Esophagus muscularis mucosa (tissue), 4 donors: ENCODE results near the gene GABRA5. TPM values are rescaled to one million over a fixed set of nuclear protein-coding genes. Genes with fewer than 3 reads are reported as not detected.

Experiments
- DNase-seq: peaks from one replicate; pipeline ENCODE4 v3.0.0-alpha.2; 2017; ENCODE audit errors: extremely low spot score
- H3K27ac ChIP-seq, 4 donors: fragments of 200-600 bp; sonication (generic); replicated peaks in 1 of 4; 1 replicate in 3 of 4; 2 replicates in 1 of 4; pipeline ENCODE4 v1.5.1; 2016 to 2019; ENCODE audit warnings: mild to moderate bottlenecking in 1 of 4
- H3K27me3 ChIP-seq, 4 donors: fragments of 200-600 bp; sonication (generic); one replicate each; pipeline versions ENCODE4 v1.5.1 to v1.6.0; 2016 to 2019
- H3K36me3 ChIP-seq, 4 donors: fragments of 200-600 bp; sonication (generic); one replicate each; pipeline ENCODE4 v1.5.1; 2016 to 2019
- H3K4me1 ChIP-seq, 4 donors: fragments of 200-600 bp; sonication (generic); one replicate each; pipeline ENCODE4 v1.5.1; 2016 to 2019
- H3K4me3 ChIP-seq, 4 donors: fragments of 200-600 bp; sonication (generic); 1 replicate in 2 of 4; 2 replicates in 2 of 4; pipeline ENCODE4 v1.5.1; 2016 to 2019; ENCODE audit warnings: mild to moderate bottlenecking in 4 of 4, moderate library complexity in 1 of 4
- H3K9me3 ChIP-seq, 4 donors: fragments of 200-600 bp; sonication (generic); 1 replicate in 3 of 4; 2 replicates in 1 of 4; pipeline ENCODE4 v1.5.1; 2016 to 2019
- CTCF ChIP-seq, 3 experiments: fragments of 200-600 bp in 2 of 3; fragments of 450-650 bp in 1 of 3; sonication (generic) in 2 of 3; IDR thresholded peaks; one replicate each; pipeline ENCODE4 v1.5.1; 2017 to 2019; ENCODE audit warnings: antibody characterized with exemption in 3 of 3, mild to moderate bottlenecking in 2 of 3, moderate library complexity in 1 of 3
- EP300 ChIP-seq: sonication (generic); formaldehyde crosslinking; IDR thresholded peaks from one replicate; pipeline ENCODE4 v1.6.1; 2017; ENCODE audit warnings: antibody characterized with exemption
- POLR2A ChIP-seq: fragments of 450-650 bp; IDR thresholded peaks from one replicate; pipeline ENCODE4 v1.6.1; 2017; ENCODE audit warnings: antibody characterized with exemption, moderate library complexity, mild to moderate bottlenecking, low read depth
- POLR2AphosphoS5 ChIP-seq, 2 donors: sonication (generic); formaldehyde crosslinking; IDR thresholded peaks; one replicate each; pipeline ENCODE4 v1.6.1; 2017; ENCODE audit warnings: antibody characterized with exemption in 2 of 2
- WGBS: methylation state at CpG from one replicate; pipeline ENCODE4 v1.1.5; 2018; 5-methylcytosine and 5-hydroxymethylcytosine counted together
- intact Hi-C: fragments of 100-400 bp; cut with DNase I; formaldehyde crosslinking; loops from one replicate; pipeline ENCODE4 v1.15.1; 2023
- total RNA-seq, 4 donors: library from RNA; depleted of rRNA; stranded (reverse); fragments of >200 nt; gene quantifications; one replicate each; pipeline versions ENCODE4 v1.1.0 to v1.2.1, GENCODE V29; 2016

Gene GABRA5
- total RNA-seq, 4 donors from 2014 or later = 10.3 to 103 (median 38.0) TPM

- Histone ChIP-seq H3K27ac (no peak overlapping the region), H3K36me3 (peaks cover 0 to 20% (median 2%) of the 10 kb centered on the region in 4 donors), H3K4me1 (peaks cover 0 to 36% (median 12%) of the 10 kb centered on the region in 4 donors), H3K4me3 (no peak overlapping the region), H3K9me3 (no peaks in the 10 kb centered on the region), H3K27me3 (peaks cover 0 to 5% (median 0%) of the 10 kb centered on the region in 4 donors)
- WGBS = 76% methylated on average over 4 of the region's 4 CpGs
- no peak for TF ChIP-seq EP300
- TF ChIP-seq POLR2A = no peak
- TF ChIP-seq POLR2AphosphoS5 (IDR thresholded peaks at IDR 0.05) = no peak
- no peak for TF ChIP-seq CTCF (IDR thresholded peaks at IDR 0.05)
- intact Hi-C loops = loop anchor here (5.0 kb wide), 1 partner anchor 476 kb away; no protein-coding TSS in a partner anchor
- peak; percentile 39 for DNase-seq
Observed at GRCh38 chr15:26886566-26886965, 19.7 kb downstream of the GABRA5 start.

GRCh38 chr15:26887926-26888666 lies 21.2 kb downstream of the GABRA5 start:
- WGBS = 44% methylated on average over 4 of the region's 7 CpGs
- peak; percentile 34 for DNase-seq
- TF ChIP-seq POLR2AphosphoS5 (IDR thresholded peaks at IDR 0.05) (no peak), EP300 (no peak), POLR2A (no peak), CTCF (IDR thresholded peaks at IDR 0.05) (no peak)
- H3K4me1 ChIP-seq = peaks cover 0 to 44% (median 20%) of the 10 kb centered on the region in 4 donors
- no peak overlapping the region for H3K4me3 ChIP-seq
- peak overlapping the region in 1 of 4 donors; percentile 64 for H3K27ac ChIP-seq
- intact Hi-C loops = loop anchor here (5.0 kb wide), 1 partner anchor 474 kb away; no protein-coding TSS in a partner anchor
- H3K36me3 ChIP-seq = peaks cover 0 to 7% (median 2%) of the 10 kb centered on the region in 4 donors
- H3K27me3 ChIP-seq = peaks cover 0 to 9% (median 0%) of the 10 kb centered on the region in 4 donors
- H3K9me3 ChIP-seq = no peaks in the 10 kb centered on the region

- no peaks in the 10 kb centered on the region for H3K9me3 ChIP-seq
- WGBS = 49% methylated on average over 7 of the region's 8 CpGs
- peaks cover 0 to 9% (median 0%) of the 10 kb centered on the region in 4 donors for H3K27me3 ChIP-seq
- intact Hi-C loops = loop anchor here (5.0 kb wide), 1 partner anchor 474 kb away; no protein-coding TSS in a partner anchor
- TF ChIP-seq EP300 (no peak), POLR2AphosphoS5 (IDR thresholded peaks at IDR 0.05) (no peak), POLR2A (no peak), CTCF (IDR thresholded peaks at IDR 0.05) (no peak)
- peak; percentile 72 for DNase-seq
- H3K36me3 ChIP-seq = peaks cover 0 to under 1% (median 0%) of the 10 kb centered on the region in 4 donors
- peaks cover 0 to 44% (median 20%) of the 10 kb centered on the region in 4 donors for H3K4me1 ChIP-seq
- H3K4me3 ChIP-seq = no peak overlapping the region
- peak overlapping the region in 1 of 4 donors; percentile 64 for H3K27ac ChIP-seq
Observed at GRCh38 chr15:26888761-26889160, 21.9 kb downstream of the GABRA5 start.

- Histone ChIP-seq H3K9me3 (peaks cover 0 to 4% (median 0%) of the 10 kb centered on the region in 4 donors), H3K4me1 (peaks cover 0 to 44% (median 20%) of the 10 kb centered on the region in 4 donors), H3K4me3 (no peak overlapping the region), H3K36me3 (no peaks in the 10 kb centered on the region), H3K27me3 (peaks cover 0 to 9% (median 0%) of the 10 kb centered on the region in 4 donors), H3K27ac (peak overlapping the region in 1 of 4 donors; percentile 64)
- DNase-seq = peak; percentile 50
- intact Hi-C loops = loop anchor here (5.0 kb wide), 1 partner anchor 473 kb away; no protein-coding TSS in a partner anchor
- TF ChIP-seq CTCF (IDR thresholded peaks at IDR 0.05) (peak; percentile 59 to 68 (median 68)), POLR2AphosphoS5 (IDR thresholded peaks at IDR 0.05) (no peak)
- WGBS = 22% methylated on average over 5 of the region's 5 CpGs
Observed at GRCh38 chr15:26889298-26889898, 22.5 kb downstream of the GABRA5 start.
